HG03565 (cell line): ENCODE results near the gene ARHGEF3.

Experiments
- ATAC-seq: cut with Tn5 transposase; IDR thresholded peaks from one replicate; pipeline ENCODE4 v1.9.1; 2021; ENCODE audit warnings: mild to moderate bottlenecking, moderate library complexity; ENCODE audit not compliant: unreplicated experiment

Gene ARHGEF3

DNA sequence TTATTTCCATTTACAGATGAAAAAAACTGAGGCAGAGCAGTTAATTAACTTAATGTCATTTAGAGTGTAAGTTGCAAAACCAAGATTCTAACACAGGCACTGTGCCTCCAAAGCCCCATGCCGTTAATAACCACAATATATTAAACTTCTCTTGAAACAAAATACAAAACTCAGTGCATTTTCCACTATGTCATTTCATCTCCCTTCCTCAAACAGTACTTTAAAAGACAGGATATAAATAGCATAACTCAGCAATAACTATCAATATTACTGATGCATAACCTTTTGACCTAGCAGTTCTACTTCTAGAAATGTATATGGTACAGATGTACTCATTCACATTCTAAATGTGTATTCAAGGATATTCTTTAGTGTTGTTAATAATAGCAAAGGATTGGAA lies 113.6 kb downstream of the ARHGEF3 start:
- ATAC-seq, result peak; percentile 58

DNA sequence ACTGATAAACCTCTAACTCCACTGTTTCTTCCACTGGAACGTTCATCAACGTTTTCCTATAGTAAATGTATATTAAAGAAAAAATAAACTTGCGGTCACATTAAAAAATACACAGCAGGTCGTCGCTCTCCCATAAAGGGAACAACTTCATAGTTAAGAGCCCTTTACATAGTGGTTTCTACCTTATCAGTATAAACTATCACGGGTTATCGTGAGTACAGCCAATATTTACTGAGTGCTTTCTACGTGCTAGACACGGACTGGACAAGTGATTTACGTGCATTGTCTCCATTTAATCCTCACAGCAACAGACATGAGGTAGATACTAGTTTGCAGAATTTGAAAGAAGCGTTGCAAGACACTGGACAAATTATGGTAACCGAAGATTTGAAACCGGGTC lies 117.7 kb downstream of the ARHGEF3 start:
- no peak for ATAC-seq

DNA sequence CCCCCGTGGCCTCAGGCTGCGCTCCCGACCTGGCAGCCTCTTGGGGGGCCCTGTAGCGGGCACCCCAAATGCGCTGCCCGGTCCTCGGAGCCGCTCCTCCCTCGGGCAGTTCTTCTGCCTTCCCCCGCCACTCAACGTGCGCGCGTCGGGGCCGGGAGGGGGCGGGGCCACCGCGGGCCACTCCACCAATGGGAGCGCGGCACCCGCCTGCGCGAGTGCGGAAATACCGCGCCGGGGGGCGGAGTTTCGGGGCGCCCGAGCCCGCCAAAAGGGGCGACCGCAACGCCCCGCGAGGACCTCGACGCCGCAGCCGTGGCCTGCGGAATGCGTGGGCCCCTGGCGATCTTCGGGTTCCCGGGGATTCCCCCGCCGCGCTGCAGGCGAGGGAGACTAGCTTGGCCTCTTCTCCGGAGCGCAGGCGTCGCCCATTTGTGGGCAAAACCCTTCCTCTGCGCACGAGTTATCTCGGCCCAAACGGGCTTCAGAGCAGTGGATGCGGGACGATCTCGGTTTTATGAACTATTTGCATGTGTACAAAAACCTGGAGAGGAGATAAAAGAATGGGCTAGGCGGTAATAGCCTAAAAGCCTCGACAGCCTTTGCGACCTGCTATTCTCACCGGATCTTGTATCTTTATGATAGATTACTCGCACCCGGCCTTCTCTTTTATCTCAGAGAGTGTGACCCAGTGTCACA lies 118.5 kb downstream of the ARHGEF3 start, which contains the start of gene TASOR:
TASOR (minus strand) TSS at position 144 of the 696 bp plus-strand sequence. CDS start 259 bp downstream, outside the sequence.
- ATAC-seq, result peak; percentile 56

DNA sequence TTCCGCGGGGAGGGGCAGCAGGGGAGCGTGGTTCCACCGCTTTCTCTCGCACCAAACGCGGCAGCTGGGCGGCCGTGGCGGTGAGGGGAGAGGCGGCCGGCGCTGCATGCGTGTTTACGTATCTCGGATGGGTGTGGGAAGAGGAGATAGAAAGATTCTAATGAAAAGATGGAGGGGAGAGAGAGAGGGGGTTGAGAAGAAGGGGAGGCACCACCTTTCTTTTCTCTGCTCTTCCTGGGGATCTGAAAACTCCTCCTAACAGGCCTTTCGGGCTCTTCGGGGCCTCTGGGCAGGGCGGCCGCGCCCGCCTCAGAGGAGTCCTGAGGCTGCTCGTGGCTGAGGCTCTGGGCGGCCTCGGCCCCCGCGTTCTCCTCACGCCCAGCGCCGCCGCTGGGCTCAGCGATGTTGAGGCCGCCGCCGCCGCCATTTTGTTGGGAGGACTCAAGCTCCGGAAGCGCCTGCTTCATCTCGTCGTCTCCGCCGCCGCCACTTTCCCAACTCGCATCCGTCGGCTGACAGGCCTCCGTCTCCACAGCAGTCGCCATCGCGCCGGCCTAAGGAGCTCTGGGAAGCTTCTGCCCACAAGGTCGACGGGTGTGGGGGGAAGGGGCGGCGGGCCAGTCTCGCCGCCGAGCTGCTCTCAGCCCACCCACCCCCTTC lies 119.2 kb downstream of the ARHGEF3 start:
- ATAC-seq, result peak; percentile 51

DNA sequence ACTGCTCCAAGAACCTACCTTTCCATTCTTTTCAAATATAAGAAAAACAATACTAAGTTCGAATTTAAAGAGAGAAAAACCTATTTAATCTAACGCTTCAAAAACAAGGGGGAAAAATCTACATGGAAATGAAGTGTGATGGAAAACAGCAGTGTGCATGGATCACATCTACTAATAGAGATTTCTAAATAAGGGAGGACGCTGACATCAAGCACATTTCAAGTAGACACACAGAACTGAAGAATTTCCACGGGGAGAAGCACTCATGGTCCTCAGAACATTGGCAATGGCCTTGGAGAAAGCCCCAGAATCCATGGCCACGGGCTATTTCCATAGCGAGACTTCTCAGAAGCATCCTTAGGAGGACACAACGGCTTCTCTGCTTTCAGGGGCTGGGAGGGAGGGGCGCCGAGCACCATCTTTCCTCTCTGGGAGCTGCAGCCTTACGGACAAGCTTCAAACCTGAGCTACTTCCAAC lies 119.7 kb downstream of the ARHGEF3 start:
- no peak for ATAC-seq

DNA sequence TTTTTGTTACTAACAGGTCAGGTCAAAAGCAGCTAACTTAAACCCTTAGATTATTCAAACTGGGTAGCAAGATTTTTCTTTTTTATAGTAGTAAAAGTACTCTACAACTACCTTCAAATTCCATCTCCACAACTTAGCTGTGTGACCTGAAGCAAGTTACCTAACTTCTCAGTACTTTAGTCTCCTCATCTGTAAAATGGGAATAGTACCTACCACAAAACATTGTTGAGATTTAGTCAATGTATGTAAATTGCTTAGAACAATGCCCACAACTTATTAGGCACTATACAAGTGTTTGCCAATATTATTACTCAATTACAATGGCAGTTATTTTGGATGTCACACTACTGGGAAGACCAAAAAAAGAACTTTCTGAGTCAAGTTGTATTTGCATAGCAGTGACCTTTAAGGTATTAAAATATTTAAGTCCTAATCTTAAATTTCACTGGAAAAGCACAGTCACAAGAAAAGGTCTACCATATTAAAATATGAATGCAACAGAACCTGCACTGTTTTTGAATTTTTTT lies 121.6 kb downstream of the ARHGEF3 start:
- ATAC-seq, result no peak
